ENCODE results near the gene NDOR1. TPM values are rescaled to one million over a fixed set of nuclear protein-coding genes. Genes with fewer than 3 reads are reported as not detected.
A peak's percentile ranks its signal among the peaks of the same experiment; 100 is the strongest.
"Not testable (repeated sequence)": the region's sequence is repeated elsewhere in the genome, so short reads cannot be mapped to it uniquely, and the experiment has no call there.

The NDOR1 gene
- total and polyA plus RNA-seq, 2 experiments from 2014 or later: 7.8 to 12.3 TPM

DNA sequence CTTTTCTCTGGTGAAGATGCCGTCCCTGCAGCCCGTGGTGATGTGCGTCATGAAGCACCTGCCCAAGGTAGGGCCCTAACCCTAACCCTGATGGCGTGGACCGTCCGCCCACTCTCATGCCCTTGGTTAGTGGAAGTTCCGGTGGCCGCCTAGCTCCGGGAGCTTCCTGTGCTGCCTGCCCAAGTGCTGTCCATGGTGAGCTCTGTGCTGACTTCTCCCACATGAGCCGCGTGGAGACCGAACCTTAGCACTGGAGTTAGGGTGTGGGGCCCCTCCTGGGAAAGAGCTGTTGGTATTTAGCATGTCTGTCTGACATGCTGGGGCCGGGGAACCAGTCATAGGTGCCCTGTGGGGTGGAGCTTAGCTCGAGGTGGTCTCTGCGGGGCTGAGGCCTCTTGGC lies 50.9 kb downstream of the NDOR1 start:
- no peaks in the 10 kb centered on the region for H3K27me3 ChIP-seq
- peaks cover 20% of the 10 kb centered on the region for H3K79me2 ChIP-seq
- no peak overlapping the region for H2AFZ ChIP-seq
- H3K9me3 ChIP-seq (ENCODE audit: low read depth): no peaks in the 10 kb centered on the region
- H3K4me3 ChIP-seq: no peak overlapping the region
- DNase-seq (ENCODE audit: low spot score): no peak
- WGBS (ENCODE audit: low lambda C conversion rate, missing lambda C conversion rate): 92% methylated on average over 15 of the region's 15 CpGs
- H3K4me2 ChIP-seq: peak overlapping the region; percentile 98
- peaks cover 15% of the 10 kb centered on the region for H3K4me1 ChIP-seq (ENCODE audit: insufficient read depth)
- no peak overlapping the region for H3K27ac ChIP-seq
- no peaks in the 10 kb centered on the region for H3K9me2 ChIP-seq (replicated peaks; ENCODE audit: insufficient read depth)
- TF ChIP-seq EZH2 (IDR thresholded peaks at IDR 0.05; ENCODE audit: borderline replicate concordance) (no peak), EZH2phosphoT487 (IDR thresholded peaks at IDR 0.05; ENCODE audit: low read depth, severe bottlenecking, unreplicated experiment) (no peak)
- TF ChIP-seq, protein P1, sequence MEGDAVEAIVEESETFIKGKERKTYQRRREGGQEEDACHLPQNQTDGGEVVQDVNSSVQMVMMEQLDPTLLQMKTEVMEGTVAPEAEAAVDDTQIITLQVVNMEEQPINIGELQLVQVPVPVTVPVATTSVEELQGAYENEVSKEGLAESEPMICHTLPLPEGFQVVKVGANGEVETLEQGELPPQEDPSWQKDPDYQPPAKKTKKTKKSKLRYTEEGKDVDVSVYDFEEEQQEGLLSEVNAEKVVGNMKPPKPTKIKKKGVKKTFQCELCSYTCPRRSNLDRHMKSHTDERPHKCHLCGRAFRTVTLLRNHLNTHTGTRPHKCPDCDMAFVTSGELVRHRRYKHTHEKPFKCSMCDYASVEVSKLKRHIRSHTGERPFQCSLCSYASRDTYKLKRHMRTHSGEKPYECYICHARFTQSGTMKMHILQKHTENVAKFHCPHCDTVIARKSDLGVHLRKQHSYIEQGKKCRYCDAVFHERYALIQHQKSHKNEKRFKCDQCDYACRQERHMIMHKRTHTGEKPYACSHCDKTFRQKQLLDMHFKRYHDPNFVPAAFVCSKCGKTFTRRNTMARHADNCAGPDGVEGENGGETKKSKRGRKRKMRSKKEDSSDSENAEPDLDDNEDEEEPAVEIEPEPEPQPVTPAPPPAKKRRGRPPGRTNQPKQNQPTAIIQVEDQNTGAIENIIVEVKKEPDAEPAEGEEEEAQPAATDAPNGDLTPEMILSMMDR (IDR thresholded peaks at IDR 0.05; ENCODE audit: poor library complexity): no peak
- H4K20me1 ChIP-seq (ENCODE audit: insufficient read depth, poor library complexity, severe bottlenecking): peaks cover 7% of the 10 kb centered on the region
- no peaks in the 10 kb centered on the region for H3K36me3 ChIP-seq (replicated peaks; ENCODE audit: insufficient read depth, low read depth)

GRCh38 chr9:137256856-137257255 lies 51.4 kb downstream of the NDOR1 start:
- WGBS (ENCODE audit: low lambda C conversion rate, missing lambda C conversion rate): 95% methylated on average over 15 of the region's 15 CpGs
- no peak for DNase-seq (ENCODE audit: low spot score)
- H3K4me1 ChIP-seq (ENCODE audit: insufficient read depth): peaks cover 15% of the 10 kb centered on the region
- peaks cover 7% of the 10 kb centered on the region for H4K20me1 ChIP-seq (ENCODE audit: insufficient read depth, poor library complexity, severe bottlenecking)
- H3K79me2 ChIP-seq: peaks cover 20% of the 10 kb centered on the region
- H3K27ac ChIP-seq: no peak overlapping the region
- H3K4me3 ChIP-seq: no peak overlapping the region
- H2AFZ ChIP-seq: no peak overlapping the region
- H3K27me3 ChIP-seq: no peaks in the 10 kb centered on the region
- TF ChIP-seq, protein P1 (IDR thresholded peaks at IDR 0.05; ENCODE audit: poor library complexity): no peak
- no peak for TF ChIP-seq EZH2 (IDR thresholded peaks at IDR 0.05; ENCODE audit: borderline replicate concordance)
- no peak for TF ChIP-seq EZH2phosphoT487 (IDR thresholded peaks at IDR 0.05; ENCODE audit: low read depth, severe bottlenecking, unreplicated experiment)
- peak overlapping the region; percentile 98 for H3K4me2 ChIP-seq
- no peaks in the 10 kb centered on the region for H3K9me3 ChIP-seq (ENCODE audit: low read depth)
- no peaks in the 10 kb centered on the region for H3K36me3 ChIP-seq (replicated peaks; ENCODE audit: insufficient read depth, low read depth)
- no peaks in the 10 kb centered on the region for H3K9me2 ChIP-seq (replicated peaks; ENCODE audit: insufficient read depth)

DNA sequence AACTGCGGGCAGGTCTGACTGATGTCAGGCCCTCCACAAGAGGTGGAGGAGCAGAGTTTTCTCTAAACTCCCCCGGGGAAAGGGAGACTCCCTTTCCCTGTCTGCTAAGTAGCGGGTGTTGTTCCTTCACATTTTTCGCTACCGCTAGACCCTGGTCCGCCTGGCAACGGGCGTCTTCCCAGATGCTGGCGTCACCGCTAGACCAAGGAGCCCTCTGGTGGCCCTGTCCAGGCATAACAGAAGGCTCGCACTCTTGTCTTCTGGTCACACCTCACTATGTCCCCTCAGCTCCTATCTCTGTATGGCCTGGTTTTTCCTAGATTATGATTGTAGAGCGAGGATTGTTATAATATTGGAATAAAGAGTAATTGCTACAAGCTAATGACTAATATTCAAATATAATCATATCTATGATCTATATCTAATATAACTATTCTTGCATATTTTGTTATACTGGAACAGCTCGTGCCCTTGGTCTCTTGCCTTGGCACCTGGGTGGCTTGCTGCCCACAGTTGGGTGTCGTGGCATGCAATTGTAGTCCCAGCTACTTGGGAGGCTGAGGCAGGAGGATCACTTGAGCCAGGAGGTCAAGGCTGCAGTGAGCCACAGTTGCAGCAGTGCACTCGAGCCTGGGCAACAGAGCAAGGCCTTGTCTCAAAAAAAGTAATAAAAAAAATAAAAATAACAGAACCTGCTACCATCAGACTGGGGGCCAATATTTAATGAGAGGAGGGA lies 56.8 kb downstream of the NDOR1 start:
- not testable (repeated sequence) for H3K9me2 ChIP-seq (replicated peaks; ENCODE audit: insufficient read depth); DNase-seq (ENCODE audit: low spot score); H3K27me3 ChIP-seq

More for the DNA sequence above, 56.8 kb downstream of the NDOR1 start:
- not testable (repeated sequence) for H3K9me3 ChIP-seq (ENCODE audit: low read depth); H3K4me2 ChIP-seq; H3K36me3 ChIP-seq (replicated peaks; ENCODE audit: insufficient read depth, low read depth); H3K27ac ChIP-seq; H3K4me3 ChIP-seq; H2AFZ ChIP-seq; H4K20me1 ChIP-seq (ENCODE audit: insufficient read depth, poor library complexity, severe bottlenecking); H3K79me2 ChIP-seq; H3K4me1 ChIP-seq (ENCODE audit: insufficient read depth)
- TF ChIP-seq, protein P1 (IDR thresholded peaks at IDR 0.05; ENCODE audit: poor library complexity): peak; percentile 43
- 48% methylated on average over 15 of the region's 15 CpGs for WGBS (ENCODE audit: low lambda C conversion rate, missing lambda C conversion rate)

All from hepatocyte (in vitro differentiated cells).